NT2/D1 (cell line): ENCODE measurements around the gene IL20RB.
A peak's percentile ranks its signal among the peaks of the same experiment; 100 is the strongest.
"Not testable (repeated sequence)": the region's sequence is repeated elsewhere in the genome, so short reads cannot be mapped to it uniquely, and the experiment has no call there.

ENCODE experiments used
- DNase-seq: peaks from one replicate; pipeline ENCODE4 v3.0.0-alpha.2; 2011; ENCODE audit warnings: low read depth, low spot score
- H3K27me3 ChIP-seq: 2 replicates; pipeline ENCODE4 v1.6.0; 2011; ENCODE audit warnings: mild to moderate bottlenecking; ENCODE audit not compliant: insufficient read length, insufficient read depth
- H3K36me3 ChIP-seq: 2 replicates; pipeline ENCODE4 v1.6.1; 2011; ENCODE audit warnings: mild to moderate bottlenecking, low read length, mixed read lengths; ENCODE audit not compliant: insufficient read depth, insufficient read length
- H3K4me1 ChIP-seq: 2 replicates; pipeline ENCODE4 v1.5.1; 2011; ENCODE audit not compliant: insufficient read depth, insufficient read length
- H3K4me3 ChIP-seq: 2 replicates; pipeline ENCODE4 v1.5.1; 2011; ENCODE audit warnings: low read depth; ENCODE audit not compliant: insufficient read length
- H3K9ac ChIP-seq: 2 replicates; pipeline ENCODE4 v1.6.0; 2011; ENCODE audit warnings: low read depth; ENCODE audit not compliant: insufficient read length
- H3K9me3 ChIP-seq: 2 replicates; pipeline ENCODE4 v1.5.1; 2011; ENCODE audit warnings: mild to moderate bottlenecking, low read length; ENCODE audit not compliant: insufficient read depth
- SUZ12 ChIP-seq: IDR thresholded peaks from 2 replicates; pipeline ENCODE4 v1.6.1; 2011; ENCODE audit not compliant: insufficient read length, insufficient read depth; ENCODE audit errors: extremely low read depth
- YY1 ChIP-seq: IDR thresholded peaks from 2 replicates; pipeline ENCODE4 v1.6.1; 2011; ENCODE audit not compliant: insufficient read length, insufficient read depth
- ZNF274 ChIP-seq: IDR thresholded peaks from 2 replicates; pipeline ENCODE4 v1.6.1; 2011; ENCODE audit warnings: mild to moderate bottlenecking, low read depth, low read length

The IL20RB gene

GRCh38 chr3:136969539-136969938 is 11.8 kb downstream of the IL20RB start:
- DNase-seq = not testable (repeated sequence)

GRCh38 chr3:136973352-136973751 is 15.6 kb downstream of the IL20RB start:
- H3K27me3 ChIP-seq = no peaks in the 10 kb centered on the region
- TF ChIP-seq ZNF274 (no peak), SUZ12 (no peak), YY1 (no peak)
- no peak overlapping the region for H3K9ac ChIP-seq
- DNase-seq = no peak
- no peaks in the 10 kb centered on the region for H3K4me1 ChIP-seq
- peaks cover 8% of the 10 kb centered on the region; the same call in 1 of the 2 replicates for H3K9me3 ChIP-seq
- no peaks in the 10 kb centered on the region for H3K36me3 ChIP-seq
- H3K4me3 ChIP-seq = no peak overlapping the region

More at GRCh38 chr3:136969539-136969938, 11.8 kb downstream of the IL20RB start:
- TF ChIP-seq YY1 = peak; percentile 41
- H3K9ac ChIP-seq, H3K36me3 ChIP-seq, H3K4me1 ChIP-seq, H3K27me3 ChIP-seq, H3K9me3 ChIP-seq: not testable (repeated sequence)
- H3K4me3 ChIP-seq = peak overlapping the region; percentile 32

GRCh38 chr3:136974670-136975069 is 16.9 kb downstream of the IL20RB start:
- Histone ChIP-seq H3K4me3 (no peak overlapping the region), H3K9ac (no peak overlapping the region), H3K36me3 (no peaks in the 10 kb centered on the region), H3K9me3 (peaks cover 7% of the 10 kb centered on the region; the same call in 1 of the 2 replicates), H3K27me3 (no peaks in the 10 kb centered on the region), H3K4me1 (no peaks in the 10 kb centered on the region)
- no peak for DNase-seq
- no peak for TF ChIP-seq YY1
- TF ChIP-seq ZNF274 = no peak
- no peak for TF ChIP-seq SUZ12

- no peak for DNase-seq
- no peaks in the 10 kb centered on the region for H3K4me1 ChIP-seq
- peaks cover 4% of the 10 kb centered on the region for H3K36me3 ChIP-seq
- no peak for TF ChIP-seq SUZ12
- TF ChIP-seq ZNF274 = no peak
- no peak for TF ChIP-seq YY1
- no peak overlapping the region for H3K9ac ChIP-seq
- H3K27me3 ChIP-seq = no peaks in the 10 kb centered on the region
- no peaks in the 10 kb centered on the region for H3K9me3 ChIP-seq
- no peak overlapping the region for H3K4me3 ChIP-seq
These were observed 21.4 kb downstream of the IL20RB start for GRCh38 chr3:136979204-136979603.

- H3K4me1 ChIP-seq = no peaks in the 10 kb centered on the region
- DNase-seq = no peak
- H3K4me3 ChIP-seq = no peak overlapping the region
- no peaks in the 10 kb centered on the region for H3K27me3 ChIP-seq
- H3K9me3 ChIP-seq = no peaks in the 10 kb centered on the region
- H3K36me3 ChIP-seq = peaks cover 4% of the 10 kb centered on the region
- TF ChIP-seq YY1 = no peak
- no peak for TF ChIP-seq ZNF274
- no peak for TF ChIP-seq SUZ12
- no peak overlapping the region for H3K9ac ChIP-seq
These were observed 21.9 kb downstream of the IL20RB start for GRCh38 chr3:136979684-136980083.

GRCh38 chr3:136982033-136982432 is 24.2 kb downstream of the IL20RB start:
- peaks cover 4% of the 10 kb centered on the region for H3K36me3 ChIP-seq
- no peak overlapping the region for H3K4me3 ChIP-seq
- H3K9me3 ChIP-seq = no peaks in the 10 kb centered on the region; the same call in 1 of the 2 replicates
- TF ChIP-seq SUZ12 (no peak), ZNF274 (no peak), YY1 (no peak)
- no peak for DNase-seq
- H3K4me1 ChIP-seq = no peaks in the 10 kb centered on the region
- no peak overlapping the region for H3K9ac ChIP-seq
- no peaks in the 10 kb centered on the region for H3K27me3 ChIP-seq

GRCh38 chr3:136982520-136983138 is 24.8 kb downstream of the IL20RB start:
- Histone ChIP-seq H3K36me3 (peaks cover 4% of the 10 kb centered on the region), H3K9me3 (peaks cover 5% of the 10 kb centered on the region; the same call in 1 of the 2 replicates), H3K4me3 (no peak overlapping the region), H3K4me1 (no peaks in the 10 kb centered on the region), H3K9ac (no peak overlapping the region), H3K27me3 (no peaks in the 10 kb centered on the region)
- DNase-seq = no peak
- TF ChIP-seq YY1 (no peak), ZNF274 (no peak), SUZ12 (no peak)

GRCh38 chr3:136984837-136985236 is 27.1 kb downstream of the IL20RB start:
- no peak overlapping the region for H3K4me3 ChIP-seq
- H3K9ac ChIP-seq = no peak overlapping the region
- TF ChIP-seq YY1 (no peak), SUZ12 (no peak), ZNF274 (no peak)
- peaks cover 22% of the 10 kb centered on the region; the same call in 1 of the 2 replicates for H3K9me3 ChIP-seq
- no peaks in the 10 kb centered on the region for H3K27me3 ChIP-seq
- no peak for DNase-seq
- H3K36me3 ChIP-seq = peaks cover 4% of the 10 kb centered on the region
- H3K4me1 ChIP-seq = no peaks in the 10 kb centered on the region

- H3K9ac ChIP-seq, H3K27me3 ChIP-seq, H3K4me1 ChIP-seq, DNase-seq, H3K4me3 ChIP-seq, H3K36me3 ChIP-seq: not testable (repeated sequence)
- peaks cover 22% of the 10 kb centered on the region; the same call in 1 of the 2 replicates for H3K9me3 ChIP-seq
These were observed 29.7 kb downstream of the IL20RB start for GRCh38 chr3:136987398-136987980.
